ENCODE data around the gene GAL3ST2. TPM values are rescaled to one million over a fixed set of nuclear protein-coding genes. Genes with fewer than 3 reads are reported as not detected.
"Not testable (repeated sequence)": the region's sequence is repeated elsewhere in the genome, so short reads cannot be mapped to it uniquely, and the experiment has no call there.

The GAL3ST2 gene
- total RNA-seq, 6 experiments from 2014 or later = 0.53 to 0.83 (median 0.70) TPM; not detected in 3

- H3K27ac ChIP-seq = no peak overlapping the region
- no peaks in the 10 kb centered on the region for H3K27me3 ChIP-seq
- no peak for TF ChIP-seq POLR2A (IDR thresholded peaks at IDR 0.05)
- no peak for TF ChIP-seq CTCF (IDR thresholded peaks at IDR 0.05)
- no peaks in the 10 kb centered on the region for H3K36me3 ChIP-seq
- ATAC-seq = peak; percentile 34 to 57 (median 52)
- H3K9me3 ChIP-seq = no peaks in the 10 kb centered on the region
- intact Hi-C loops (cut with DNase I) = no loop called here
- peak overlapping the region; percentile 18 to 34 (median 26) for H3K4me3 ChIP-seq
- DNase-seq = peak; percentile 53 to 67 (median 63)
- WGBS (ENCODE audit: insufficient coverage, low coverage, low lambda C conversion rate, missing lambda C conversion rate) = 43% methylated on average over 46 of the region's 109 CpGs
- H3K4me1 ChIP-seq = peaks cover 0 to 13% (median 0%) of the 10 kb centered on the region in 4 donors
These were observed 27.0 kb downstream of the GAL3ST2 start for GRCh38 chr2:241803387-241804325.

DNA sequence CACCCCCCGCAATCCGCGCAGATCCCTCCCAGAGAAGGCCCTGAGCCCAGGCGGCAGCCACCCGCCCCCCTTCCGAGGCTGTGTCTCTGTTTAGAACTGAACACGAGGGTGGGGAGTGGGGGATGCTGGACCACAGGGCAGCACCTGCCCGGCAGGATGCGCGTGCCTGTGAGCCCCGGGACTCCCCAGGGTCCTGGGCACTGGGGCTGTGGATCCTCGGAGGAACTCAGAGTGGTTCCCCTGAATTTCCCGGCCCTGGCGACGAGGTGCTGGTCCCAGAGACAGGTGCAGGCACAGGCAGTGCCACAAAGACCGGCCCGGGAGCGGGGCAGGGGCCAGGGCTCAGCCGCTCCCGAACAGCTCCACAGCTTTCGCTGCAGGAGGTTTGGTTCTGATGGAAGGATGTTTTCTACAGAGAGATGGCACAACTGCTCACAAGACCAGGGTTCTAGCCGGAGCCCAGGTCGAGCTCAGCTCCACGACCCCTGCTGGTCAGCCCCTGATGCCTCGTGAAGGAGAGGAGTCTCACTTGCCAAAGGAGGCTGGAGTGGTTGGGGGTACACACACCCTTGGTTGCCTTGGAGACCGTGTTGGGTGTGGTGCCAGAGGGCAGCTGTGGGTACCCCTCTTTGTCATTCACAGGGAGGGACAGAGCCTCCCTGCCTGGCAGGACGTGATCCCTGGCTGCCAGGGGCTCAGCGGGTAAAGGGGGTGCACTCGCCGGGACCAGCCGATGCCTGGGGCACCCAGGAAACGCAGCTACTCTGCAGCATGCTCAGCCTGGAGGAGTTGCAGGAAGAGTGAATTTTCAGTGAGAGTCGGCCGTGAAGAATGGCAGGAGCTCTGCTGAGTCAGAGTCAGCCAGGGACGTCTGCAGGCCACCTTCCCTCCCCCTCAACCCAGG, 28.0 kb downstream of the GAL3ST2 start:
- ATAC-seq (no peak), DNase-seq (peak; percentile 20 to 53 (median 42))
- H3K9me3 ChIP-seq = no peaks in the 10 kb centered on the region
- 38% methylated on average over 8 of the region's 35 CpGs for WGBS (ENCODE audit: insufficient coverage, low coverage, low lambda C conversion rate, missing lambda C conversion rate)
- H3K27me3 ChIP-seq = no peaks in the 10 kb centered on the region
- H3K27ac ChIP-seq = no peak overlapping the region
- no peak overlapping the region for H3K4me3 ChIP-seq
- H3K36me3 ChIP-seq = no peaks in the 10 kb centered on the region
- peaks cover 0 to 16% (median 0%) of the 10 kb centered on the region in 4 donors for H3K4me1 ChIP-seq
- TF ChIP-seq POLR2A (IDR thresholded peaks at IDR 0.05) (no peak), CTCF (IDR thresholded peaks at IDR 0.05) (no peak)
- intact Hi-C loops (cut with DNase I) = no loop called here

DNA sequence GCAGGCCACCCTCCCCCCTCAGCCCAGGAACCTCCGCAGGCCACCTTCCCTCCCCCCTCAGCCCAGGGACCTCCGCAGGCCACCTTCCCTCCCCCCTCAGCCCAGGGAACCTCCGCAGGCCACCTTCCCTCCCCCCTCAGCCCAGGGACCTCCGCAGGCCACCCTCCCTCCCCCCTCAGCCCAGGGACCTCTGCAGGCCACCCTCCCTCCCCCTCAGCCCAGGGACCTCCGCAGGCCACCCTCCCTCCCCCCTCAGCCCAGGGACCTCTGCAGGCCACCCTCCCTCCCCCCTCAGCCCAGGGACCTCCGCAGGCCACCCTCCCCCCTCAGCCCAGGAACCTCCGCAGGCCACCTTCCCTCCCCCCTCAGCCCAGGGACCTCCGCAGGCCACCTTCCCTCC, 29.6 kb downstream of the GAL3ST2 start:
- peaks cover 0 to 23% (median 0%) of the 10 kb centered on the region in 4 donors for H3K4me1 ChIP-seq
- H3K27ac ChIP-seq; H3K27me3 ChIP-seq; H3K9me3 ChIP-seq; H3K4me3 ChIP-seq; H3K36me3 ChIP-seq; intact Hi-C loops (cut with DNase I); DNase-seq; ATAC-seq: not testable (repeated sequence)
- WGBS (ENCODE audit: insufficient coverage, low coverage, low lambda C conversion rate, missing lambda C conversion rate) = 80% methylated on average over 1 of the region's 8 CpGs

GRCh38 chr2:241808051-241808720, 31.6 kb downstream of the GAL3ST2 start:
- peak overlapping the region in 2 of 3 donors; percentile 73 to 74 for H3K4me3 ChIP-seq

More at GRCh38 chr2:241808051-241808720, 31.6 kb downstream of the GAL3ST2 start:
- ATAC-seq (no peak), DNase-seq (peak in 1 of 3 donors; percentile 43)
- Histone ChIP-seq H3K9me3 (no peaks in the 10 kb centered on the region), H3K27ac (peak overlapping the region in 2 of 3 donors; percentile 67 to 89), H3K27me3 (no peaks in the 10 kb centered on the region), H3K36me3 (no peaks in the 10 kb centered on the region), H3K4me1 (peaks cover 0 to 29% (median 3%) of the 10 kb centered on the region in 4 donors)
- intact Hi-C loops (cut with DNase I) = no loop called here
- whole genome bisulfite sequencing (ENCODE audit: insufficient coverage, low coverage, low lambda C conversion rate, missing lambda C conversion rate) = 51% methylated on average over 12 of the region's 17 CpGs
- TF ChIP-seq CTCF (IDR thresholded peaks at IDR 0.05) (no peak), POLR2A (IDR thresholded peaks at IDR 0.05) (no peak)
